ENCODE measurements around the gene CHAC2.
"Not testable (repeated sequence)": the region's sequence is repeated elsewhere in the genome, so short reads cannot be mapped to it uniquely, and the experiment has no call there.

Gene CHAC2

GRCh38 chr2:53780056-53780455 is 12.5 kb downstream of the CHAC2 start:
- DNase-seq: no peak

GRCh38 chr2:53782676-53783075 is 15.1 kb downstream of the CHAC2 start:
- DNase-seq: no peak

- DNase-seq: no peak
Measured at GRCh38 chr2:53784436-53784835, 16.8 kb downstream of the CHAC2 start.

DNA sequence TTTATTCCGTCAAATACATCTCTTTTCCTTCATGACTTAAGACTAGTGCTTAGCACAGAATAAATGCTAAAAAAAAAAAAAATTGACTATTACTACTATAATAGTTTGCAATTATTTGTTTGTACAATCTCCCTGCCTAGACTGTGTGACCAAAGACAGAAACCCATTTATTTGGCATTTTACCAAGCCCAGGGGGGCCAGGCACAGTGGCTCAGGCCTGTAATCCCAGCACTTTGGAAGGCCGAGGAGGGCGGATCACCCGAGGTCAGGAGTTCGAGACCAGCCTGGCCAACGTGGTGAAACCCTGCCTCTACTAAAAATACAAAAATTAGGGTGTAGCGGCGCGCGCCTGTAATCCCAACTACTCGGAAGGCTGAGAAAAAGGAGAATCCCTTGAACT is 17.8 kb downstream of the CHAC2 start:
- DNase-seq: no peak

- DNase-seq: no peak
Measured at GRCh38 chr2:53786352-53786704, 18.7 kb downstream of the CHAC2 start.

DNA sequence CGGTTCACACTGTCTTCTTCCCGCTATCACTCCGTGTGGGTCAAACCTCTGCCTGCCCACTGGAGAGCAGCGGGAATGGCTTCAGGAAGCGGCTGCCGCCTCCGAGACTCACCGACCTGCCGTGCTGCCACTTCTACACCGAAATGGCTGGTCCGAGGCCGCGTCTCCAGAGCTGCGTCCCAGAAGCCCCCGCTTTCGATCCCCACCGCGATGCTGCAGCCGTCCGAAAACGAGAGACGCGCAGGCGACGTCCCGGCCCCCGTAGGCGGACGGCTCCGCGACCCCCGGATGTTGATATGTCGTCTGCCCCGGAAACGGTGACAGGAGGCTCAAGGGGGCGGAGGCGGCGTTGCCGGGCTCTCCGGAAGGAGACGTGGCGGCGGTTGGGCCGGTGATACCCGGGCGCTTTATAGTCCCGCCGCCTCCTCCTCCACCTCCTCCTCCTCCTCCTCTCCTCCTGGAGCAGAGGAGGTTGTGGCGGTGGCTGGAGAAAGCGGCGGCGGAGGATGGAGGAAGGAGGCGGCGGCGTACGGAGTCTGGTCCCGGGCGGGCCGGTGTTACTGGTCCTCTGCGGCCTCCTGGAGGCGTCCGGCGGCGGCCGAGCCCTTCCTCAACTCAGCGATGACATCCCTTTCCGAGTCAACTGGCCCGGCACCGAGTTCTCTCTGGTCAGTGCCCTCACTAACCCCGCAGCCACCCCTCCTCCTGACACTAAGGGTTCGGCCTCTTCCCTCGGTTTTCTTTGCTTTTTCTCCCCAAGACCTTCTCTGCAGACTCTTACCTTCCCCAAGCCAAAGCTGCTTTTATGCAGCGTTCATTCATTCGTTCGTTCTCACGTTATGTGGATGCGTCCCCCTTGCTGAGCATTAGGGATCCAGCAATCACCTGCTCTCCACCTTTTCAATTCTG is 19.4 kb downstream of the CHAC2 start, which contains the start of the genes ASB3 and ERLEC1:
TSS of gene ASB3 (minus strand) at position 249 of the 909 bp plus-strand sequence. CDS start 21,381 bp downstream, outside the sequence.
TSS of gene ERLEC1 (plus strand) at position 340 of the 909 bp plus-strand sequence. CDS start at position 507, 167 bp downstream.
- DNase-seq: peak; percentile 71

DNA sequence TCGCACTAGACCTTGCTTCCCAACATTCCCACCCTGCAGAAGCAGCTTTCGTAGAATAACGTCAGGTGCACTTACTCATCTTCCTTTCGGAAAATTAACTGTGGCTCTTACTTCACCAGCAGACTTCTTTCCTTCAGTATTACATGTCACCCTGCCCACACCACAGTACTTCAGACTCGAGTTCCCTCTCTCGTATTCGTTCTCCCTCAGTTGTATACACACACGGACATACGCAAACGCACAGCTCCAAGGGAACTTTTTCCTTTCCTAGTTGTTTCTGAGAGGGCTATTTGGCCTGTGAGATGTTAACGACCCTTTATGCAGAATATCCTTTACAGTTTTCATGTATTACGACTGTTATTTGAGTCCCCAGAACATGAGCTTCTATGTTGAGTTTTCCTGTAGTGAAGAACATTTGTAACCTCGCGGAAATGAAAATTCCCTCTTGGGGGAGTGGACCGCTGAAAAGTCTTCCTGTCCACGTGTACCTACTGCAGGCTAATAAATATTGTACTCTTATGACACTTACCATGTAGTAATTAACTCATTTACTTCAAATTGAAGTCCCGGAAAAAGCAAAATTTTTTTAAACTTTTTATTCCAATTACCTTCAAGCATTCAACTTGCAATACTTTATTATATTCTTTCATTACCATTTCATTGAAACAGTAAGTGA is 20.1 kb downstream of the CHAC2 start:
- no peak for DNase-seq

DNA sequence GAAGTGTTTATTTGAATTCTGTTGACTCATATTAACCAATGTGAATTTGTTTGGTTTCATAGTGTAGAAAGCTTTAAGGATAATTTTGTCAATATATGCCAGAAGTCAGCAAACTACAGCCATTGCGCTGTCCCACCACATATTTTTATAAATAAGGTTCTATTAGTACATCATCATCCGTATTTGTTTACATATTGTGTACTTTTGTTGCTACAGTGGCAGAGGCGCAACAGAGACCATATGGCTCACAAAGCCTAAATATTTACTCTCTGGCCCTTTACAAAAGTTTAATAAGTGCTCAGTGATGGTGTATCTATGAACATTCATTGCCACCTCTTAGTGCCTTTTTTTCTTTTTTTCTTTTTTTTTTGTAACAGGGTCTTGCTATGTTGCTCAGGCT is 25.7 kb downstream of the CHAC2 start:
- DNase-seq: no peak

DNA sequence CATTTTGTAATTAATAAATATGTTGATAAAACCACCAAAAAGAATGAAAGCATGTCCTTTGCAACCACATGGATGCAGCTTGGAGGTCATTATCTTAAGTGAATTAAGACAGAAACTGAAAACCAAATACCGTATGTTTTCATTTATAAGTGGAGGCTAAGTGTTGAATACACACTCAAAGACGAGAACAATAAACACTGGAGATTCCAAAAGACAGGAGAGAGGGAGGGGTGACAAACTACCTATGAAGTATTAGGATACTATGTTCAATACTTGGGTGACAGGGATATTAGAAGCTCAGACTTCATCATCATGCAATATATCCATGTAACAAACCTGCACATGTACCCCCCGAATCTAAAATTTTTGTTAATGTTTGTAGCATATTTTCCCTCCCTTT is 26.2 kb downstream of the CHAC2 start:
- DNase-seq: no peak

GRCh38 chr2:53801547-53801946 is 33.9 kb downstream of the CHAC2 start:
- DNase-seq: no peak

DNA sequence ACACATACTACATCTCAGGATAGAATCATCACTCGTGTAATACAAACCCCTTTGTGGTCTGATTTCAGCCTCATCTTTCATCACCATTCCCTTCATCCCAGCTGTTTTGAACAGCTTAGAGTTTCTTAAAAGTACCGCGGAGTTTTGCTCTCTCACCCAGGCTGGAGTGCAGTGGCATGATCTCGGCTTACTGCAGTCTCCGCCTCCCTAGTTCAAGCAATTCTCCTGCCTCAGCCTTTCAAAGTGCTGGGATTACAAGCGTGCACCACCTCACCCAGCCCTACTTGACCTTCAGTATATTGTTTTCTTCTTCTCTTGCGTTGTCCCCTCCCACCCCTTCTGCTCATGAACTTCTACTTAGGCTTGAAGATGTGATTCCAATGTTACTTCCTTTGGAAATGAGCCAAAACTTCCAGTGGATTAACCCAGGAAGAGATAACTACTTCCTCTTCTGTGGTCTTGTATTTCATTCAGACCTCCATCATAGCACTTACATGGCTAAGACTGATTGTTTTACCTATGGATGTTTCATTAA is 35.1 kb downstream of the CHAC2 start:
- DNase-seq: no peak

DNA sequence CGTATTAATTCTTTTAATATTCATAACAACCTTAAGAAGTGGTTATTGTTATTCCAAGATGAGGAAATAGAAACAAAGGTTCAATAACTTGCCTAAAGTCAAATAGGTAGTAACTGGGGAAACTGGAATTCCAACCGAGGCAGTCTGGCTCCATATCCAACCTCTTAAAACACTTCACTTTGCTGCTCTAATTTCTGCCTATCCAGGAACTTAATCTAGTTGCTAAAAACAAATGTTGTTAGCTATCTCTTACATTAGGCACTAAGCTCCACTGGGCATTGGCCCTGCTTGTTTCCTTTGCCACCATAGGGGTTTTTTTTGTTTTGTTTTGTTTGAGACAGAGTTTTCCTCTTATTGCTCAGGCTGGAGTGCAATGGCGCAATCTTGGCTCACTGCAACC is 44.0 kb downstream of the CHAC2 start:
- DNase-seq: no peak

DNA sequence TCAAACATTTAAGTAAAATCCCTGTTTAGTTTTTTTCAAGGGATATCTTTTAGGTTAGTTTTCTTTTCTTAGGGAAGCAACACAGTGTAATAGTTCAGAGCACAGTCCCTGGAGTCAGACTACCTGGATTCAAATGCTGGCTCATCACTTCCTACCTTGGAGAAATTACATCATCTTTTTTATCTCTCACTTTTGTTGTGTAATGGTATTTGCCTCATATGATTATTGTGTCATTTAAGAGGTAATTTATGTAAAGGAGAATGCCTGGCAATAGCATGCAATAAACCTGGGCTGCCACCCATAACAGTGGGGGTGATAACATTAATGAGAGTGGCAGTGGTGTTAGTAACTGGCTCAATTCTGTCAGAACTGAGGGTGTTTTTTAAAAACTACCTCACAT is 45.5 kb downstream of the CHAC2 start:
- no peak for DNase-seq

GRCh38 chr2:53818854-53819435 is 51.3 kb downstream of the CHAC2 start:
- DNase-seq: no peak

- no peak for DNase-seq
Measured at GRCh38 chr2:53819634-53820033, 52.0 kb downstream of the CHAC2 start.

DNA sequence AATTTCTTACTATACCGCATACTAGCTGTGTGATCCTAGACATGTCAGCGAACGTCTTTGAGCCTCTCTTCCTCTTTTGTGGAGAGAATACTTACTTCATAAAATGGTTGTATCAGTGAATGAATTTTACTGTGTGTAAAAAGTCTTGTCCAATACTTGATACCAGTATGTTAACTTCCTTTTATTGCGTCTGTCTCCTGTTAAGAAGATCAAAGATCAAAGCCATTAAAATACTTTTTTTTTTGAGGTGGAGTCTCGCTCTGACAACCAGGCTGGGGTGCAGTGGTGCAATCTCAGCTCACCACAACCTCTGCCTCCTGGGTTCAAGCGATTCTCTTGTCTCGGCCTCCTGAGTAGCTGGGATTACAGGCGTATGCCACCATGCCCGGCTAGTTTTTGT is 52.4 kb downstream of the CHAC2 start:
- DNase-seq: no peak

GRCh38 chr2:53820711-53821110 is 53.1 kb downstream of the CHAC2 start:
- DNase-seq: no peak

- no peak for DNase-seq
Measured at GRCh38 chr2:53821810-53822209, 54.2 kb downstream of the CHAC2 start.

- not testable (repeated sequence) for DNase-seq
Measured at GRCh38 chr2:53823639-53824038, 56.0 kb downstream of the CHAC2 start.
